GM12864 (cell line): ENCODE data around the gene KRT2.

Experiments used
- DNase-seq: peaks from one replicate; pipeline ENCODE4 v3.0.0-alpha.2; 2011; ENCODE audit warnings: low read depth
- H3K4me3 ChIP-seq: 2 replicates; pipeline ENCODE4 v1.5.1; 2011; ENCODE audit warnings: mild to moderate bottlenecking, low read depth, low read length, control low read depth
- TF ChIP-seq, protein P1 (sequence below): IDR thresholded peaks from 2 replicates; pipeline ENCODE4 v1.5.1; 2011; ENCODE audit warnings: low read depth, mild to moderate bottlenecking, moderate library complexity, low read length, control low read depth, inconsistent platforms; ENCODE audit errors: missing control alignments

The KRT2 gene

DNA sequence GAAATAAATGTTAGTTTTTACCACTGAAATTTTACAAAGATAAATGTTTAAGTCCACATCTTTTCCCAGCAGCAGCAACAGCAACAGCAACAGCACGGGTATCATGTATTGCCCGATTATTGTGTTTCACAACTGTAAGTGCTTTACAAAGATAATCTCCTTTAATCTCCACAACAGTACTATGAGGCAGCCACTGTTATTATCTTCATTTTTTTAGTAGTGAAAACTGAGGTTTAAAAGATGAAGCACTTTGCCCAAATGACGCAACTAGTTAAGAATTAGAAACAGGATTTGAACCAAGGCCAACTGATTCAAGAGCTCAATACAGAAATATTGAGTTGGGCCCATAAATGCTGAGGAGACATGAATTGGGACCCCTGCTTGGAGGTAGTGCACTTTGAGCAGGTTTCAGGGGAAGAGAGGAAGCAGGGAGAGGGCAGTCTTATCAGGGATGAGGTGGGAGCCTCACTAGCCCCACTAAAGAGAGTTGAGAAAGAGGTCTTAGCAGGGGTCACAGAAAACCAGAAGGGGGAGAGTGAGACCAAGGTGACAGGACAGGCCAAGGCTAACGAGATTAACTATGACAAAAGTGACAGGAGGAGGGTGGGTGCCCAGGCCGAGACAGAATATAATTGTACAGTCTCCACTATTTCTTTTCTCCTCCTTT is 15.3 kb downstream of the KRT2 start:
- no peak overlapping the region for H3K4me3 ChIP-seq
- TF ChIP-seq, protein P1, sequence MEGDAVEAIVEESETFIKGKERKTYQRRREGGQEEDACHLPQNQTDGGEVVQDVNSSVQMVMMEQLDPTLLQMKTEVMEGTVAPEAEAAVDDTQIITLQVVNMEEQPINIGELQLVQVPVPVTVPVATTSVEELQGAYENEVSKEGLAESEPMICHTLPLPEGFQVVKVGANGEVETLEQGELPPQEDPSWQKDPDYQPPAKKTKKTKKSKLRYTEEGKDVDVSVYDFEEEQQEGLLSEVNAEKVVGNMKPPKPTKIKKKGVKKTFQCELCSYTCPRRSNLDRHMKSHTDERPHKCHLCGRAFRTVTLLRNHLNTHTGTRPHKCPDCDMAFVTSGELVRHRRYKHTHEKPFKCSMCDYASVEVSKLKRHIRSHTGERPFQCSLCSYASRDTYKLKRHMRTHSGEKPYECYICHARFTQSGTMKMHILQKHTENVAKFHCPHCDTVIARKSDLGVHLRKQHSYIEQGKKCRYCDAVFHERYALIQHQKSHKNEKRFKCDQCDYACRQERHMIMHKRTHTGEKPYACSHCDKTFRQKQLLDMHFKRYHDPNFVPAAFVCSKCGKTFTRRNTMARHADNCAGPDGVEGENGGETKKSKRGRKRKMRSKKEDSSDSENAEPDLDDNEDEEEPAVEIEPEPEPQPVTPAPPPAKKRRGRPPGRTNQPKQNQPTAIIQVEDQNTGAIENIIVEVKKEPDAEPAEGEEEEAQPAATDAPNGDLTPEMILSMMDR = no peak
- no peak for DNase-seq

DNA sequence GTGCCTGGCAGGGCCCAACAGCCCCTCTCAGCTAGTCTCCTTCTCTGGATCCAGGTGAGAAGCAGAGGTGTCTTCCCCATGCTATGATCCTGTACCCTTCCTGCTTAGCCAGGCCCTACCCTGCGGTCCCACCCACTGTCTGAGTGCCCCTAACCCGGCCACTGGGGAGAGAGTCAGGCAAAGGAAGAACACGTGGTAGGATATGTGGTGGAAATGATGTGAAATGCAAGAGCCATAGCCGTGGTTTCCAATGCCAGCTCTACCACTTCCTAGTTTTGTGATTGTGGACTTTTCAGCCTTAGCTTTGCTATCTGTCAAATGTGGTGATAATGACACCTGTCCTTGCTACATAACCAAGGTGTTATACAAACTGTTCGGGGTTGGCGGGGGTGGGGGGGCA is 15.8 kb downstream of the KRT2 start:
- no peak overlapping the region for H3K4me3 ChIP-seq
- DNase-seq = no peak
- TF ChIP-seq, protein P1 = no peak

DNA sequence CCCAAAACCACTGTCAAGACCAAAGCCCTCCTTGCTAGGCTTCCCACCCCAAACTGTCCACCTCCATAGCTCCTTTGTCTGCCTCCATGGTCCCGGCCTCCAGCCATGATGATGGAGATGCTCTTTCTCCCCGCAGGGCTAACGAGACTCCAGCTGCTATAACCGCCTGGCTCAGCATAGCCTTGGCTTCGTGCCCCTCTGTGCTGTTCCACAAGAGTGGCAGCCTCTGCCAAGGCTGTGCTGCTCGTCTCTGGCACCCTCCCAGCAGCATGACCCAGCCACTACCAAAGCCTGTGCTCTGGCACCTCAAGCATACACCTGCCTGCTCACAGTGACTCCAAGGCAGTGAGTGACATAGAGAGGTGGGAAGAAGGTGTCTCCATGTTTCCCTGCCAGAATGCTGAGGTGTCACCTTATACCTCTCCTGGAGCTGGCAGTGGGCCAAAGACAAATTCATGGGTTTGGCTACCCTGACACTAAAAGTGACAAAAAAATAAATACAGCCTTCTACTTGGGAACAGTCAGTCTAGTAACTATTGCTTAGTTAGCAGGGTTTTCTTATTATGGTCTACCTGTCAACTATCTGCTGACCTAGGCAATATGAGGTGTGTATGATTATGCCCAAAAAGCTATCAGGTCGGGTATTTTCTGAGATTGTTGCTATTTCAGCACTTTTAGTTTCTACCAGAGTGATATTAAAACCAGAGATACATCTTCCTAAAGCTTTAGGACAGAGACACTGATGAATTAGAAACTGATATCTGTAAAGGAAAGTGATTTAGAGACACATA is 17.6 kb downstream of the KRT2 start:
- DNase-seq = no peak
- TF ChIP-seq, protein P1 = no peak
- H3K4me3 ChIP-seq = no peak overlapping the region

DNA sequence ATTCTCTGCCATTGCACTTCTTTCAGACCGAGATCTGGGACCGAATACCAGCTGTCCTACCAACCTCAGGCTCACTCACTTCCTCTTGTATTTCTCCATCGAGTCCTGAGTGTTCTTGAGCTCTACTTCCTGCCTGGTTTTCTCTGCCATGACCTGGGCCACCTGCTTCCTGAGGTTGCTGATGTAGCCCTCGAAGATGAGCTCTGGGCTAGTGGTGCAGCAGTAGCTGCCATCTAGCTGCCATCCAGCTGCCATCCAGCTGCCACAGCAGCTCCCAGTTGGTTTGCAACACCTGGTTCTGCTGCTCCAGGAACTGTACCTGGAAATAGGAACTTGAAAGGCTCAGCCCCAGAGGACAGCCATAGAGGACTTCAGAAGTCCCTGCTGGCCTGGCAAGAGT is 18.6 kb downstream of the KRT2 start:
- TF ChIP-seq, protein P1 = no peak
- no peak for DNase-seq
- no peak overlapping the region for H3K4me3 ChIP-seq

DNA sequence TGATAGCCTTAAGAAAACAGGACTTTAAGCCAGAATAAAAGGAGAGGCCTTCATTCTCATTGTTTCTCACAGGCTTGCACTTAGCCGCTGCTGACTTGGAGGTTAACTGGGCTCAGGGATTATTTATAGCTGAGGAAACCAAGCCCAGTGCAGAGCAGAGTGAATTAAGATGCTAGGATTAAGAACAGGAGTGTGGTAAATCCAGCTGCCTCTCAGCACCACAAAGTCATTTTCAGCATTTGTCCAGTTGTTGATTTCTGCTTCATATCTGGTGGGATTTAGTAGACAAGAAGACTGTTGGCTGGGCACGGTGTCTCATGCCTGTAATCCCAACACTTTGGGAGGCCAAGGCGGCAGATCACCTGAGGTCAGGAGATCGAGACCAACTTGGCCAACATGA is 19.4 kb downstream of the KRT2 start:
- H3K4me3 ChIP-seq = no peak overlapping the region
- DNase-seq = no peak
- TF ChIP-seq, protein P1 = no peak

DNA sequence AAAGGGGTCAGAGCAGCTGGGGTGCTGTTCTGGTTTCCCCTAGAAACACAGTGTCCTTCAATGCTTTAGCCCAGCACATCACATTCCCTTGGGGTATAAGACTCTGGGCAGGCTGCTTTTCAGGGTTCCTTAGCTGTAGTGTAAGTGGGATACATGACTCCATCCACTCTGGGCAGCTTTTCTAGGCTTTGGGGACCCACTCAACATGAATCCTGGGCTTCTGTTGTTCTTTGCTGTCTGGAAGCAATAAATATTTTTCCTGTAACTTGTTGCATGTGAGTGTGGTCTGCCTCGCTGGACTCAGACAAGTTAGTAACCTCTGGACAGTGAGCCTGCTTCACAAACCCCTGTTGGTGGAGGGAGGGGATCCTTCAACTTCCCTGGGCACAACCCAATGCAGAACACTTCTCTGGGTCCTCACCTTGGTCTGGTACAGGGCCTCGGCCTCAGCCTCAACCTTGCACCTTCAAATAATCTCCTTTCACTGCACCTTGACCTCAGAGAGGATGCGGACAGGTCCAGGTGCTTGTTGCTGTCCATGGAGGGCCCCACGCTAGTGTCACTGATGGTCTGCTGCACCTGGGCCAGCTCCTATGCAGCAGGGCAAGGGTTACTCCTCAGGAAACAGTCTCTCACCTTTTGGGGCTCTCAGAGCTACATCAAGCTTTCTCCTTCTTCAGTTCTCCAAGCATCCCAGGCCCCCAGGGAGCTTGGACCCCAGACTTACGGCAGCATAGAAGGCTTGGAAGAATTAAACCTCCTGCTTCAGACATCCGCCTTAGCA is 20.1 kb downstream of the KRT2 start:
- no peak for DNase-seq
- TF ChIP-seq, protein P1 = no peak
- H3K4me3 ChIP-seq = no peak overlapping the region
